GM18909 (cell line): ENCODE measurements around the gene PRPF8.

ENCODE experiments used
- ATAC-seq: cut with Tn5 transposase; IDR thresholded peaks from one replicate; pipeline ENCODE4 v1.9.1; 2021; ENCODE audit warnings: mild to moderate bottlenecking; ENCODE audit not compliant: unreplicated experiment, poor library complexity

Gene PRPF8

GRCh38 chr17:1646199-1646875 is 38.3 kb downstream of the PRPF8 start:
- no peak for ATAC-seq

- no peak for ATAC-seq
Observed at GRCh38 chr17:1645207-1646171, 39.2 kb downstream of the PRPF8 start, which contains the start of gene SCARF1. TSS of gene SCARF1 (minus strand) at chr17:1645732. CDS start at chr17:1645697, 35 bp downstream.

GRCh38 chr17:1644493-1645206 is 40.0 kb downstream of the PRPF8 start:
- ATAC-seq, result no peak

GRCh38 chr17:1643999-1644492 is 40.6 kb downstream of the PRPF8 start:
- ATAC-seq, result no peak

GRCh38 chr17:1643293-1643998 is 41.2 kb downstream of the PRPF8 start:
- ATAC-seq, result no peak

GRCh38 chr17:1641065-1641403 is 43.6 kb downstream of the PRPF8 start:
- no peak for ATAC-seq

- ATAC-seq, result no peak
Observed at GRCh38 chr17:1640329-1641064, 44.2 kb downstream of the PRPF8 start.

- no peak for ATAC-seq
Observed at GRCh38 chr17:1639549-1640180, 45.0 kb downstream of the PRPF8 start.

- no peak for ATAC-seq
Observed at GRCh38 chr17:1638624-1639300, 45.9 kb downstream of the PRPF8 start.

- no peak for ATAC-seq
Observed at GRCh38 chr17:1638171-1638590, 46.5 kb downstream of the PRPF8 start.

- ATAC-seq, result no peak
Observed at GRCh38 chr17:1636732-1637285, 47.9 kb downstream of the PRPF8 start.

- no peak for ATAC-seq
Observed at GRCh38 chr17:1635675-1636465, 48.8 kb downstream of the PRPF8 start.

GRCh38 chr17:1634841-1635650 is 49.6 kb downstream of the PRPF8 start:
- no peak for ATAC-seq

GRCh38 chr17:1630662-1631061 is 54.0 kb downstream of the PRPF8 start:
- no peak for ATAC-seq

- ATAC-seq, result no peak
Observed at GRCh38 chr17:1629504-1630310, 55.0 kb downstream of the PRPF8 start.
